Activated CD4-positive, alpha-beta T cell treated with anti-CD3 and anti-CD28 coated beads for 4 hours (primary cell): ENCODE results near the gene LRRC15.

Experiments used
- DNase-seq, 2 donors: peaks; one replicate each; pipeline ENCODE4 v3.0.0-alpha.2; 2020

Gene LRRC15

DNA sequence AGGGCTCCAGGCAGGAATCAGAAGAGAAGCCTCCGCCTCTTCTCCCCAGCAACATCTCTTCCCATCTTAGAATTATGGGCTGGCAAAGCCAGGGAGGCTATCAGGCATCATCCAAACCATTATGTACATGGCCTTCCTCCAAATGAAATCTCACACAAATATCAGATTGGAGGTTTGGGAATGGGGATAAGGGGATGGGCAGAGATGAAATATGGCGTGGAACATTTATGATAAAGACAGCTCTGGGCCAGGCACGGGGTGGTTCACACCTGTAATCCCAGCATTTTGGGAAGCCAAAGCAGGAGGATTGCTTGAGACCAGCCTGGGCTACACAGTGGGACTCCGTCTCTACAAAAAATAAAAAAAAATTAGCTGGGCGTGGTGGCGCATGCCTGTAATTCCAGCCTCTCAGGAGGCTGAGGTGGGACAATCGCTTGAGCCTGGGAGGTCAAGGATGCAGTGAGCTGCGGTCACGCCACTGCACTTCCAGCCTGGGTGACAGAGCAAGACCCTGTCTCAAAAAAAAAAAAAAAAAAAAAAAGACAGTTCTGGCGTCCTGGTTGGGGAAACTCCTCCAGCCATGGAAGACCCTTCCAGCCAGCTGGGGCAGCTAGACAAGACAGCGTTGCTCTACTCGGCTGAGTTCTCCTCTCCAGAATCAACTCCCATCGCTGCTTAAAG, 55.0 kb downstream of the LRRC15 start:
- no peak for DNase-seq

DNA sequence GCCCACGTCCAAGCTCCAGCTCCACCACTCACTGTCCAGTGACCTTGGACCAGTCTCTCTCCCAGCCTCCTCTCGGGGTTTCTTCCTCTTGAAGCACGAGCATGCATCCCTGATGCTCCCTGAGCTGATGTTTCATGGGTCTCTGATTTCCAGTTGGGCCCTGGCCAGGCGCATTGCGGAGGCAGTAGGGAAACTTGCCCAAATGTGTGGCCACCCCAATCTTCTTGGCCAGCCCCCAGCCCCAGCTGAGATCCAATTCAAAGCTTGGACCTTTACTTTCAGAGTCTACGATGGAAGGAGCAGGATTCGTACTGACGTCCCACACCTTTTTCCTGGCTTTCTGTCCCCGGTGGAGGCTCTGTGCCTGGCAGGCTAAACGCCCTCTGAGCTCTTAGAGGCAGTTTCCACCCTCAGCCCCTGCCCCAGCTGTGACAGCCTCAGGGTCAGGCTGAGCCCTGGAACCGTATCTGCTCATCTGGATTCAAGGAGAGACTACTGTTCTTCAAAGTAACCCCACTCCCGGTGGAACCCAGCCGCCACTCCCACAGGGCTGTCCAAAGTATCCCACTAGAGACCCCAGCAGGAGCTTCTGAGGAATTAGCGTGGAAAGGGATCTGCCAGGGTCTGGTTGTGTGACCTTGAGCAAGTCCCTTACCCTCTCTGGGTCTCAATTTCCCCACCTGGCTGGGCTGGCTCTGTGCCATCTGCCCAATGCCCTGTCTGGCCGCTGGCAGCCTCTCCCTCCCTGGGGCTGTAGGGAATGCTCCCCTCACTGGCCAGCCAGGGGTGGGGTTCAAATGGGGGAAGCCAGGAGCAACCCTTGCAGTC, 55.8 kb downstream of the LRRC15 start:
- DNase-seq, result no peak

DNA sequence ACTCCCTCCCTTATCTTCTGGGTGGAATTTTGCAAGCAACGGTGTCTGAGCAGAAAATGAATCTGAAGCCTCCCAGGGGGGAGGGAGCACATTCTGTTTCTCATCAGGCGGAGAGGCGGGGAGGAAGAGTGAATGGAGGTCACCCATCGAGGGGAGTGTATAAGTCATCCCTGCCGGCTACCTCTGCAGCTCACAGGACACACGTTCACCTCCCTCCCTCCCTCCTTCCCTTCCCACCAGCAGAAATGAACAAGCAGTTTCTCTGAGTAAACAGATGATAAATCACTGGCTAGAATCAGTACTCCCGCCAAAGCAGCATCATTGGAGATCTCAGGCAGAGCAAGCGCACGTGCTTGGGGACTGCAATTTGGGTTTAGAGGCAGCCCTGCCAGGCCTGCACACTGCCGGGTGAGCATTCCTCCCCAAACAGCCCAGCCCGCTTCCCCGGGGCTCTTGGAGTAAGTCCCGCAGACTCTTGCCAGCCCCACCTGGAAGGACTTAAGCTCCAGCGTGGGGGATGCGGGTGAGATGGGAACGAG, 56.7 kb downstream of the LRRC15 start:
- DNase-seq, result no peak

DNA sequence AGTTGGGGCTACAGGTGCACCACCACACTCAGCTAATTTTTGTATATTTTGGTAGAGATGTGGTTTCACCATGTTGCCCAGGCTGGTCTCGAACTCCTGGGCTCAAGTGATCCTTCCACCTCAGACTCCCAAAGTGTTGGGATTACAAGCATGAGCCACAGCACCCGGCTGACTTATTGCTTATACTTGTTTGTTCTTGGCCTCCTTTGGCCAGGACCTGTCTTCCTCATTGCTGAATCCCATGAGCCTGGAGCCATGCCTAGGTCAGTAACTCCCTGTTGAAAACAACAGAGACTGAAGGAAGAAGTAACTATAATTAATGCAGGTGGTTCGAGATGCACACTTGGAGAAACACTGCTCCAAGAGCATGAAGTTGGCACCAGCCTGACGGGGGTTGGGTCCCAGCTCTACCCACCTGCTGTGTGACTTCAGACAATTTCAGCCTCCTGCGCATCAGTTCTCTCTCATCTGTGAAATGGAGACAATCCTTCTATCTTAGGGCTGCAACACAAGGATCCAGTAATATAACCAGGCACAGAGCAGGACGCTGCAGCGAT, 57.3 kb downstream of the LRRC15 start:
- DNase-seq, result no peak

DNA sequence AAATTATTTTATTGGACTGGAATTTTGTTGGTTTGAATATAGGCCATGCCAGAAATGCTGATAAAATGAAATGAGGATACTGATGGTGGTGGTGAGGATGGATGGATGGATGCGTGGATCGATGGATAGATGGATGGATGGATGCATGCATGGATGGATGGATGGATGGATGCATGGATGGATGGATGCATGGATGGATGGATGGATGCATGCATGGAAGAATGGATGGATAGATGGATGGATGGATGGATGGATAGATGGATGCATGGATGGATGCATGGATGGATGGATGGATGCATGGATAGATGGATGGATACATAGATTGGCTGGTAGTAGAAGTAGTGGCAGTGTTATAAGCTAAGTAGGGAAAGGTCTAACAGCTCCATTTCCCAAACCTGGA, 58.5 kb downstream of the LRRC15 start:
- DNase-seq, result no peak

DNA sequence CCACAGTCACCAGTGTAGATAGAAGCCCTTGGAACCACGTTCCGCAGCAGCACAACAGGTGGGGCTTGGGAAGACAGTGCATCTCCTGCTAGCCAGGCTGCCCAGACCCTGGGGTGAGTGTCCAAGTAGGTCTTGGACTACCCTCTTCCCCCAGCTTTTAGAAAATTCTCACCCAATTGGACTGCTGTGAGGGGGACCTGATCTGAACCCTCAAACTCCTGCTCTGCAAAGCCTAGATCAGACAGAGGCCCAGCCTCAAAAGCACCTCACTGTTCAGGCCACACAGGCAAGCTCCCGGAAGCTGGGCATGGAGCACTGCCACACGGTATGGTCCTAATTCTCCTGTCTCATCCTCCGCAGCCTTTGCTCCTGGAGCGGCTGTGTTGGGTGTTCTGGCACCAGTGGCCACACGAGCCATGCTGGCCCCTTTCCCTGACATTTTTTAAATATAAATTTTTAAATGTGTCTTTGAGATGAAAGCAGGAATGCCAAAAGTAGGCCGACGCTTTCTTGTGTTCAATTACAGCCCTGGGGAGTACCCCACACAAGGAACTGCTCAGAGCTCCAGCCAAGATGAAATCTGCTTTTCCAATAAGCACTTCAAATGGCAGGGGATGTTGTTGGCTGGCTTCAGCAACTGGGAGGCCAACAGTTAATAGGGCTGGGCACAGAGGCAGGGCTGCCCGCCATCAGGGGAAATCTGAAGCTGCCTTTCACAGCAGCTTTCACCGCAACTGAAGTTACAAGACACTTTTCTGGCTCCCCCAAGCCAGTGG, 59.3 kb downstream of the LRRC15 start:
- DNase-seq, result no peak

DNA sequence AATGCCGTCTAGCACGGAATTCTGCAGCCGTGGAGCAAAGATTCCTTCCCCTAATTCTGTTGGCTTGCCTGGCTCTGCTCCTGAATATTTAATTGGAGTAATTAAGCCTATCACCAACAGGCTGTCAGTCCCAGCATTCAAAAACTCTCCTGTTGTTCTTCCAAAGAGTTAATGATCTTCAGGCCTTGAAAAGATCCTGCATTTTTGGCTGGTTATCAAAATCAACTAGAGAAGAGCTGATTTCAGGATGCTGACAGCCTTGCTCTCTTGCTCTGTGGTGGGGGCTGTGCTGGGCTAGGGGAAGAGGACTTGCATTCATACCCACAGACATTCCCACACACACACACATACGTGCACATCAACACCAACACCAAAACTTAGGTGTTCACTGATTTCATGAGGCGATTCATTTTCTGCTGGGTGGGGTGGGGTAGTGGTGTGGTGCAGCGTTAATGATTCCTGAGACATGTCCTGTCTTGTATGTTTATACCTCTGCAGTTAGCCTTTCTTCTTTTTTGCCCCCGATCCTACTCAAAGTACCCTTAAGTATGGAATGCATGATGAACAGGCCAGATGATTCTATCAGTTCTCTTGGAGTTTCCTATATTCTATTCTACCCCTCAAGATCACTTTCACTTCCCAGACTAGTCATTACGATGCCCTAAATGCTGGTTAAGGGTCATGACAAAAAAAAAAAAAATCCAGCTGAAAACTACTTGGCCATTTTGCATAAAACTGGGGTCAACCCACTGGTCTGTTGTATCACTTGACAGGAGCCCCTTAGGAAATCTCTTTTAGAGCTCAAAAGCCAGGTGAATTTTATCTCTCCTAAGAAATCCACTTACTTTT, 60.7 kb downstream of the LRRC15 start:
- no peak for DNase-seq

DNA sequence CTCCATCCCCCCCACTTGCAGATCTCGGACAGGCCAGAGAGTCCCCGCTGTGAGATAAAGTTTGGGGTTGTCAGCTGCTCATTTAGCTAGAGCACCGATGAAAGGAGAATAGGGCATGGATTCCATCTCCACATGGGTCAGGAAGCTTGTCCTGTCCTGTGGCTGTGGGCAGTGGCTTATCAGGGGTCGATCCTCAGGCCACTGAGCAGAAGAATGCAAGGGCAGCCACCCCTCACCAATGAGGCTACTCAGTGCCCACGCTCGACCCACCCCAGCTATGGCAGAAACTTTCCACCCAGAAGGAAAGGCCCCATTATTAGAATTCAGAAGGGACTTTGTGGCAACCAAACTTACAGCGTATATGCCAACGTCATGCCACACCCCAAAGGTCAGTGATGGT, 61.7 kb downstream of the LRRC15 start:
- no peak for DNase-seq

DNA sequence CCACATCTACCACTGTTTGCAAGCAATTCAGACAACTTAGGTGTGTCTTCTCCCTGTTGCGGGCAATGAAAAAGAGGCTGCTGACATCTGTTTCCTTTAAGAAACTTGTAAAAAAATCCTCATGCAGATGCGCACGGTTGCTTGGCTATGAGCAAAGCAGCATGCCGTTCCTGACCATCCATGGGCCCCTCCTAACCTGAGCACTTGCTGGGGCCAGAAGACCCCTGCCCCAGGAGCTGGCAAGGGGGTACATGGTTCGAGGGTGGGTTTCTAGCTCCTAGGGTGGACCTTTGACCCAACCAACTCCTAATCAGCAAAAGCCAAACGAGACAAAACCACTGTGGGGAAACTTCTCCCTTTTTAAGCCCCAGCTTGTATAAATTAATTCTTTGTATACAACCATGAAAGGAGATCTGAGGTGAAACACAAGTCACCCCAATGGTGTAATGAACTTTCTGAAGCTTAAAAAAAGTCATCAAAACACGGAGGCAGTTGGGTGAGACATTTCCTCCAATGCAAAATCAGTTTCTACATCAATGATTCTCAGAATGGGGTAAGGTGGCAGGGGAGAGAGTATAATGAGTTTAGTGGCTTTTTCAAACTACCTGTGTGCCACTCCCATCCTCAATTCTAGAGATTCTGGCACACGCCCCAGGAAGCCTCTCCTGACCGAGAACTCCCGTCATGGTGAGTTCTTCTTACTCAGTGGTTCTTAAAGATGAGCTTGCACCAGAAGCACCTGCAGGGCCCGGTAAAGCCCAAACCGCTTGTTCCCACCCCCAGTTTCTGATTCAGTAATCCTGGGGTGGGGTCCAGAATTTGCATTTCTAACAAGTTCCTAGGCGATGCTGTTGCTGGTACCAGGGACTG, 62.5 kb downstream of the LRRC15 start:
- no peak for DNase-seq

DNA sequence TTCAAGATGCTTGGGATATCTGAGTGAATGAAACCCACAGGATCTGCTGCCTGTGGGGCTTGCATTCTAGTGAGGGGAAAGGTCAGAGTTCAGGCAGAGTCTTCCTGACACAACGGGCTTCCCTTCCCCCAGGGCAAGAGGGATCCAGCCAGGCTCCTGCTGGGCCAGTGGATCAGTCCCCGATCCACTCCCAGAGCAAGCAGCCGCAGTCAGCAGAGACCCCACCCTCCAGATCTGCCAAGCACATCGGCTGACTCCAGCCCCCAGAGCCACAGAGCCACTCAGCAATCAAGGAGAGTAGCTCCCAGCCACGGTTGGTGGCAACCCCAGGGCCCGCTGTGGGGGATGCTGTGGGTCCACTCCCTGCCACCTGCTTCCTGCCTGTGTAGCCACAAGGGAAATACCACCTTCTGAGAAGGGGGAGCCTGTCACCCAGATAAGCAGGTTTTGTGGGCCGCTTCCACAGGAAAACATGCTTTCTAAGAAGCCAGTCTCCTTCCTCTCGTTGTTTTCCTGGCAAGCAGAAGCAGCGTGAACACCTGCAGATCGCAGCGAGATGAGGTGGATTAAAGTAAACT, 63.3 kb downstream of the LRRC15 start:
- peak; percentile 28 to 39 for DNase-seq

DNA sequence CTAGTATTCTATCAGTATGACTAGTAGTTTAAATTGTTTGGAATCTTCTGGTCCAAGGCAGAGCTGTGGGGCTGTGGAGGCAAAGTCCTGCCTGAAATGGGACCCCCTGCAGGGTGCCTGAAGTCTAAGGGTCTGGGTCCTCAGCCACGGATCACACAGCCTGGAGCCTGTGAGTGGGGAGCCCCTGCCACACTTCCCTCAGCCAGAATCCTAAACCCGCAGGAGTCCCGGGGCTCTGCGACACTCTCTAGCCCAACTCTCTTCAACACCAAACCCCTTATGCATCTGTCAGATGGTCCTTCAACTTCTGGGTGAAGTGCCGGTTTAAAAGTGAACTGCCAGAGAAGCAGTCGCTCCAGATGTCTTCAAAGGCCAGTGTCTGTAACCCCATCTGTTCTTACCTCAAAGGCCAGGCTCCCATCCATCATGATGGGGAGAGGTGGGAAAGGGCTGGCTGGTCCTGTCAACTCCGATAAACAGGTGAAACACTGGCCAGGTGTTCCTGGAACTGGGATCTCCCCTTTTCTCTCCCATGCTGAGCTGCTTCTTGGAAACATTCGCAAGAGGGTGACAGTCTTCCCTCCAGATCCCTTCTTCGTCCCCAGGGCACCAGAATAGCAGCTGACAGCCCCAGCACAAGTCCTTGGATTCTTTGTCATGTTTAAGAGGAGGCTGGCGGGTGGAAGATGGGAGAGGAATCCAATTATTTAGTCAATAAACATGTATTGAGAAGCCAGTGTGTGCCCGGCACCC, 64.0 kb downstream of the LRRC15 start:
- no peak for DNase-seq
